Stimulated activated CD8-positive, alpha-beta memory T cell treated with anti-CD3 and anti-CD28 coated beads, Interleukin-4, amount 100 ng/mL, for 4 hours (primary cell): ENCODE results near the gene MMP11.

ENCODE experiments used
- DNase-seq, 2 donors: peaks; one replicate each; pipeline ENCODE4 v3.0.0-alpha.2; 2020; ENCODE audit warnings: low read depth in 2 of 2, low spot score in 1 of 2

MMP11 gene

DNA sequence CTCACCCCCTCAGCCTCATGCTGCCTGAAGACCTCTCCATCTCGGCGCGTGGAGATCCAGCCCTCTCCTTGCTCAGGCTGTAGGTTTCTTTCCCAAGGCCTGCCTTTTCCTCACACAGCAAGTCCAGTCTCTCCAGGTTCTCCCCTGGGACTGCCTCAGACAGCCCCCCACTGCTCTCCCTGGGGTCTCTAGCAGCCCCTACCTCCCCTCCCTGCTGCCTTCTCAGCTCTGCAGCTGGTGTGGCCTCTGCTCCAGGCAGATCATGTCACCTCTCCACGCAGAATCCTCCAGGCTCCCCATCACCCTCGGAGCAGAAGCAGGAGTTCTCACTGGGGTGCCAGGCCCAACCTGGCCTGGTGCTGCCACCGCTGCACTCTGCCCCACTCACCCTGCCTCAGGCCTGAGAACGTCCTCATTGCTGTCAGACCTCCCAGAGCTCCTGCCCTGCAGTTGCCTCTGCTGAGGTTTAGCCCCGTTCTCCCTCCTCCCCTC is 29.3 kb downstream of the MMP11 start:
- DNase-seq = no peak

- no peak for DNase-seq
These were observed 30.6 kb downstream of the MMP11 start for GRCh38 chr22:23803001-23803819.

DNA sequence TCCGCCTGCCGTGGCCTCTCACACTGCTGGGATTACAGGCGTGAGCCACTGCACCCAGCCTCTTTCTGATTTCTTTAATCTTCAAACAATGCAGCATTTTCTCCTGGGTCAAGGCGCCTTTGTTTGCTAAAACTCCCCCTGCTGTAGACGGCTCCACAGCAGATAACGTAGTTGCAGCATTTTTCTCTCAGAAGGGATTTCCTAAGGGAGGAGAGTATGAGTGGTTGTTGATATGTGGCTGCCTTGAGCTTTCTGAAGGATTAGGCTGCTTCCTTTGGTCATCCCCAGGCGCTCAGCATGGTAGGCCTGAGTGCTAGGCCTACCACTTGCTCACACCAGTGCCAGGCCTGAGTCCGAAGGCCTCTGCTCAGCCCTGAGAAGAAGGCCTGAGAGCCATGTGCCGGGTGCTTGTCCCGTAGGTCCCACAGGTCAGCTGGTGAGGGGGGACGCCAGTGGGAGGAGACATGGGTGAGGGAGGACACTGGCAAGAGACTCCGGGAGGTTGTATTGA is 32.2 kb downstream of the MMP11 start:
- DNase-seq = no peak

DNA sequence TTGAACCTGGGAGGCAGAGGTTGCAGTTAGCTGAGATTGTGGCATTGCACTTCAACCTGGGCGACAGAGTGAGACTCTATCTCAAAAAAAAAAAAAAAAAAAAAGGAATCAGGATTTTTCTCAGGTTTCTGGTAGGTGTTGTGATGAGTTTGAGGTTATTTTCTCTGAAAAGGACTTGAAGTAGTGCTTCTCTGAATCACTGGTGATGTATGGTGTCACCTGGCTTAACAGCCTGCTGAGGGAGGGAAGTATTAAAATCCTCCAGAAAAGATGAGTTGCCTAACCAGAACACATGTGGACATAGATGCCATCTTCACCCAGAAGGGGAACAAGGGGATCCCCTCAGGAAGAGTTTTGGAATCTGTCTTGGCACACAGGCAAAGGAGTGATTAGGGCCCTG is 34.2 kb downstream of the MMP11 start:
- DNase-seq = no peak

DNA sequence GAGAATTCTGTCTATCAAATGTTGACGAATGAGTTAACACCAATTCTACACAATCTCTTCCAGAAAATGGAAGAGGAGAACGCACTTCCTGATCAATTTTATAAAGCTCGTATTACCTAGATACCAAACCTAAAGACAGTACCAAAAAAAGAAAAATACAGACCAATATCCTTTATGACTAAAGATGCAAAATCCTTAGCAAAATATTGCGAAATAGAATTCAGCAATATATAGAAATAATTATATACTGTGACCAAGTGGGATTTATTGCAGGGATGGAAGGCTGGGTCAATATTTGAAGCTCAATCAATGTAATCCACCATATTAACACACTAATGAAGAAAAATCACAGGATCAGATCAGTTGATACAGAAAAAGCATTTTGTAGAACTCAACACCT is 39.7 kb downstream of the MMP11 start:
- no peak for DNase-seq

DNA sequence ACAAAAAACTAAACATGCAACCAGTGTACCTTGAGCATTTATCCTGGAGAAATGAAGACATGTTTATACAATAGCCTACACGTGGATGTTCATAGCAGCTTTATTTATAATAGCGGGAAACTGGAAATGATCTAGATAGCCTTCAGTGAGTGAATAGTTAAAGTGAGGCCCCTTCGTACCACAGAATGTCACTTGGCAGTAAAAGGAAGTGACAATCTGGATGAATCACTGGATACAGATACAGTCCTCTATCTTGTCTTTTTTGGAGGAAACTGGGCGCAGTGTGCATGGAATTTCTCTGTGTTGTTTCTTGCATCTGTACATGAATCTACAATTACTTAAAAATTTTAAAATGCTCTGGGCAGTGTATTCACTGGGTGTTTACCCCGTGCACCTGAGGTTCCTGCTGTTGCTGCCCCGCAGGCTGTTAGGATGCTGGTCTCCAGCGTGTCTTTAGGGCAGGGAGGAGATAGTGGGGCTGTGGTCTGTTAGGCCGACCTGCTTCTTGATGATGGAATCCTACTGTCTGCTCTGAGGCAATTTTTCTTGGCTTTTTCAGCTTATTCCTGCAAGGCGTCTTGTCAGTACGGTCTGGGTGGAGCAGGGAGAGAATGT is 43.0 kb downstream of the MMP11 start:
- no peak for DNase-seq

- no peak for DNase-seq
These were observed 43.7 kb downstream of the MMP11 start for GRCh38 chr22:23816156-23816976.

DNA sequence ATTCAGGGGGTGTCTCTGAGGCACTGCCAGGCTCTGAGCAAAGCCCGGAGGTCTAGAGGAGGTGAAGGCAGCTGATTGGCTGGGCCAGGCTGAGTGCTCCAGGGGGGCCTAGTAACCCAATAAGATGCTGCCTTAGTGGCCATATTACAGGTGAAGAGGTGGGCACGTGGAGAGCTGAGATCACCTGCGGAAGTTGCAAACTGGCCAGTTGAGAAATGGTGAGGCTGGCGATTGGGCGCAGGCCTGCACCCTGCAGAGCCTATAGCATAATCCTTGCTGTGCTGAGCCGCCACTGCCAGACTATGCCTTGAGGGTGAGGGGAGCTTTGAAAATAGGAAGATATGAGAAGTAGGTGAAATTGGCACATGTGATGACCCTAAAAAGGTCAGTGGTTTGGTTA is 44.5 kb downstream of the MMP11 start:
- DNase-seq = no peak

- DNase-seq = no peak
These were observed 45.9 kb downstream of the MMP11 start for GRCh38 chr22:23818541-23818940.

DNA sequence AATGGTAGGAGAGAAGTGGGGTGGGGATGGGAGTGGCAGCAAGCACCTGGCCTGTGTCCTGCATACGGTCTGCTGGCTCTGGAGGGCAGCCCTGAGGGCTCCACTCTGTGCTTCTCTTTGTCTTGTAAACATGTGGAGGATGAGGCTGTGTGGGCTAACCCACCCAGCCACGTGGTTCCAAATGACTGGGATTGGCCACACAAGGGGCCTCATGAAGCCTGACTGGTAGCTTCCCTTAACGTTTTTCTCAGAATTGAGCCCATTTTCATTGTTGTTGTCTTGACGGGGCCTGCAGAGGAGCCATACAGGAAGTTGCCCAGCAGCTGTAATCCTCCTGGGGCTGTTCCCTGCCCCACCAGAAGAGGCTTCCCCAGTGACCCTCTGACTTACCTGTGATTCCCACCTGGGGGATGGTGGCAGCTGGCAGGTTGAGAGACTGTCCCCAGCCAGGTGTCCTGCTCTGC is 48.1 kb downstream of the MMP11 start:
- DNase-seq = no peak

GRCh38 chr22:23822101-23822671 is 49.5 kb downstream of the MMP11 start:
- DNase-seq = no peak

DNA sequence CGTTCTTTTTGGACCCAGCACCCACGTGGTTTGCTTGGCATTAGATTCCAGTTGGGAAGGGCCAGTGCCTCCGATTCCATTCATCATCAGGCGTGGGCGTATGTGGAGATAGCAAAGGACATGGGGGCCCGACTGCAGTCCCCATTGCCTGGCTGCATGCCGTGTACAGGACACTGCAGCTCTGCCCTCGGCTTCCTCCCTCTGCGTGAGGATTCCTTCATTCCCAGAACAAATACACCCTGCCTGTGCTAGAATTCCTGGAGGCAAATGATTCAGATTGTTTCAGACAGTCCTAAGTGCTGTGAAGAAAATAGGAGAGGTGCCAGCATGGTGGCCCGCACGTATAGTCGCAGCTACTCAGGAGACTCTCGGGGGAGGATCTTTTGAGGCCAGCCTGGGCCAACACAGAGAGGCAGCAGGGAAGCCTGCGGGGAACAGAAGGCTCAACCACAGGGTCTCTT is 50.7 kb downstream of the MMP11 start:
- DNase-seq = no peak

GRCh38 chr22:23824476-23825245 is 52.0 kb downstream of the MMP11 start:
- DNase-seq = no peak

GRCh38 chr22:23825246-23825905 is 52.7 kb downstream of the MMP11 start:
- DNase-seq = no peak

DNA sequence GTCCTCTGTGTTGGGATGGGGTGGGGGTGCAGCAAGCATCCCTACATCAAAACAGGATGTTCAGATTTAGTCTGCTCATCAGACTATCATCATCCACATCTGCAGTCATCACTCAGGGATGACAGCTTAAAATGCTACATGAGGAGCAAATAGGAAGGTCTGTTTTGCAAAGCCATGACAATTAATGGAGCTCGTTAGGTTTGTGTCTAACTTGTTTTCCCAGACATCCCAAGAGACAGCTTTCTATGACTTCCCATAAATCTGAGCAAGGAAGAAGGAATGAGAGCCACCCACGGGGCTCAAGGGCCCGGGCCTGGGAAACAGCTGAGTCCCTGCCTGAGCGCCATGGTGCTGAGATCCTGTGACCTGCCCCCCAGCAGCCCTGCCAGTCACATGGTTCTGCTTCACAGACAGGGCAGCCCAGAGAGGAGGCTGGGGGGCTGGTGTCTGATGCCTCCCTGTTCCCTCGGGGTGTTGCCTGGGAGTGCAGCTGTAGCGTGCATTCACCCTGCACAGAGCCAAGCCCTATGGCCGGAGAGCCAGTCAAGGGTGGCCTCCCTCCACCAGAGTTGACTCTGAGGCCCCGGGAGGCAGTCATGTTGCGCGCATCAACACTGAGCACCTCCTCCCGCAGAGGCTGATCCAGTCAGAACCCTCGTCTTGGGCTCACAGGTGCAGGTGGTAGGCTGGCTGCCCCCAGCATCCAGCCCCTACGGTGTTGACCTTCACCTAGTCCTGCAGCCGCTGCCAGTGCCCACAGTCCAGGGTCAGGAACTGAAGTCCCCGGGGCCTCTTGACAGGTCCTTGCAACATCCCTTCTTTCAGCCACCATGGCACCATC is 54.1 kb downstream of the MMP11 start:
- DNase-seq = no peak

GRCh38 chr22:23827351-23827995 is 54.8 kb downstream of the MMP11 start:
- DNase-seq = no peak

GRCh38 chr22:23828800-23829680 is 56.4 kb downstream of the MMP11 start:
- DNase-seq = no peak
